GM19025 (cell line): Measurements from ENCODE around the gene ORMDL3.
"Not testable (repeated sequence)": the region's sequence is repeated elsewhere in the genome, so short reads cannot be mapped to it uniquely, and the experiment has no call there.

Source experiments
- ATAC-seq: cut with Tn5 transposase; IDR thresholded peaks from one replicate; pipeline ENCODE4 v1.9.1; 2021; ENCODE audit warnings: mild to moderate bottlenecking, low read depth, moderate library complexity; ENCODE audit not compliant: unreplicated experiment

ORMDL3 gene

GRCh38 chr17:39894681-39895376 is 32.6 kb downstream of the ORMDL3 start:
- ATAC-seq = no peak

- no peak for ATAC-seq
These were observed 38.2 kb downstream of the ORMDL3 start for GRCh38 chr17:39889200-39889599.

DNA sequence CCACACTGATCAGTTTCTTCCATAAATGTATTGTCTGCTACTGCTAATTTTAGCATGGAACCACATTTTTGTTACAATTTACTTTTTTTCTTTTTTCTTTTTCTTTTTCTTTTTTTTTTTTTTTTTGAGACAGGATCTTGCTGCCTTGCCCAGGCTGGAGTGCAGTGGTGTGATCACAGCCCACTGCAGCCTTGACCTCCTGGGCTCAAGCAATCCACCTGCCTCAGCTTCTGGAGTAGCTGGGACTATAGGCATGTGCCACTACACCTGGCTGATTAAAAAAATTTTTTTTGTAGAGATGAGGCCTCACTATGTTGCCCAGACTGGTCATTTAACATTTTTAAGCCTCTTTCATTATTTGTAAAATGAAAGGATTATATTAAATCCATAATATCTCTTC is 40.3 kb downstream of the ORMDL3 start:
- ATAC-seq = no peak

GRCh38 chr17:39886102-39886501 is 41.3 kb downstream of the ORMDL3 start:
- not testable (repeated sequence) for ATAC-seq

GRCh38 chr17:39872751-39873150 is 54.6 kb downstream of the ORMDL3 start:
- ATAC-seq = no peak

- ATAC-seq = no peak
These were observed 55.6 kb downstream of the ORMDL3 start for GRCh38 chr17:39871801-39872200.
